Activated CD4-positive, alpha-beta T cell treated with anti-CD3 and anti-CD28 coated beads, Interleukin-2, amount 10 ng/mL, durations not matched to agents 24 days and 14 days (primary cell): ENCODE measurements around the gene ACTG2. TPM values are rescaled to one million over a fixed set of nuclear protein-coding genes. Genes with fewer than 3 reads are reported as not detected.

Experiments used
- DNase-seq: peaks from one replicate; pipeline ENCODE4 v3.0.0; 2022
- H3K27ac Mint-ChIP-seq: one replicate; pipeline ENCODE4 v1.8.0; 2022; ENCODE audit warnings: mild to moderate bottlenecking, mixed read lengths
- H3K27me3 Mint-ChIP-seq: one replicate; pipeline ENCODE4 v1.8.0; 2022; ENCODE audit warnings: mixed read lengths
- H3K36me3 Mint-ChIP-seq: one replicate; pipeline ENCODE4 v1.8.0; 2022; ENCODE audit warnings: low read depth, mild to moderate bottlenecking, mixed read lengths
- H3K4me1 Mint-ChIP-seq: one replicate; pipeline ENCODE4 v1.8.0; 2021; ENCODE audit warnings: mixed read lengths
- H3K4me3 Mint-ChIP-seq: one replicate; pipeline ENCODE4 v1.8.0; 2022; ENCODE audit warnings: mild to moderate bottlenecking, moderate library complexity, mixed read lengths
- H3K9me3 Mint-ChIP-seq: one replicate; pipeline ENCODE4 v1.8.0; 2021; ENCODE audit warnings: mixed read lengths
- intact Hi-C: fragments of 100-400 bp; cut with micrococcal nuclease; formaldehyde crosslinking; loops from one replicate; pipeline ENCODE4 v1.15.1; 2023
- total RNA-seq: library from RNA; stranded (reverse); gene quantifications from 2 replicates; pipeline ENCODE4 v1.2.3, GENCODE V29; 2022

Gene ACTG2
- total RNA-seq, 1 donor from 2014 or later, result not detected

- H3K36me3 Mint-ChIP-seq, result peaks cover 2% of the 10 kb centered on the region
- no peaks in the 10 kb centered on the region for H3K27me3 Mint-ChIP-seq
- no peak for DNase-seq
- peaks cover 57% of the 10 kb centered on the region for H3K4me1 Mint-ChIP-seq
- intact Hi-C loops, result no loop called here
- no peak overlapping the region for H3K27ac Mint-ChIP-seq
- H3K9me3 Mint-ChIP-seq, result no peaks in the 10 kb centered on the region
- no peak overlapping the region for H3K4me3 Mint-ChIP-seq
Observed at GRCh38 chr2:73968357-73968937, 75.6 kb downstream of the ACTG2 start.

DNA sequence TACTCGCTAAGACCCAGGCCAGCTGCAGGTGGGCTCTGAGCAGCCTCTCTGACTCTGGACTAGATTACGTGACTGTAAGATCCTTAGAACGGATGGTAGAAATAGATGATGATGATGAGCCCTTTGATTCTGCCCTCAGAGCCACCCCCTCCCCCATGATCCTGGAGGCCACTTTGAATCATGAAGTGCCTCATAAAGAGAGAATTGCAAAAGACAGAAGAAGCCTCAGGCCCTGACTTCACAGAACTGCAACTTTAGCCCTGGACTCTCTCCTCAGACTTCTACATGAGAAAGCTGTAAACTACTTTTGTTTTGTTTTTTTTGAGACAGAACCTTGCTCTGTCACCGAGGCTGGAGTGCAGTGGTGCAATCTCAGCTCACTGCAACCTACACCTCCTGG, 76.5 kb downstream of the ACTG2 start:
- H3K27ac Mint-ChIP-seq, result no peak overlapping the region
- DNase-seq, result no peak
- H3K36me3 Mint-ChIP-seq, result peaks cover 2% of the 10 kb centered on the region
- no peaks in the 10 kb centered on the region for H3K9me3 Mint-ChIP-seq
- H3K4me3 Mint-ChIP-seq, result no peak overlapping the region
- intact Hi-C loops, result no loop called here
- H3K27me3 Mint-ChIP-seq, result no peaks in the 10 kb centered on the region
- H3K4me1 Mint-ChIP-seq, result peaks cover 48% of the 10 kb centered on the region

Other genes starting within 250 kb of the ACTG2 start
- gene TPRKB, start 155.7 kb upstream of the ACTG2 start, total RNA-seq, result 37.6 and 38.5 TPM in 2 replicates
- gene DUSP11, start 112.9 kb upstream of the ACTG2 start, total RNA-seq, result 38.1 and 39.5 TPM in 2 replicates
- gene C2orf78, start 108.8 kb upstream of the ACTG2 start, total RNA-seq, result 0.07 TPM in 1 of 2 replicates, not detected in the other
- 58.4 and 59.9 TPM in 2 replicates for gene STAMBP, start 64.0 kb upstream of the ACTG2 start, total RNA-seq
- 88.9 and 94.9 TPM in 2 replicates for gene DGUOK, start 33.9 kb downstream of the ACTG2 start, total RNA-seq
- 20.7 and 22.0 TPM in 2 replicates for gene TET3, start 91.9 kb downstream of the ACTG2 start, total RNA-seq